Inflammatory macrophage (primary cell): ENCODE data around the gene PLXNB2.
A peak's percentile ranks its signal among the peaks of the same experiment; 100 is the strongest.
"Not testable (repeated sequence)": the region's sequence is repeated elsewhere in the genome, so short reads cannot be mapped to it uniquely, and the experiment has no call there.

Experiments used
- DNase-seq, 2 donors: peaks; one replicate each; pipeline ENCODE4 v3.0.0-alpha.2; 2020 to 2022

PLXNB2 gene

GRCh38 chr22:50325444-50326224 lies 18.2 kb upstream of the PLXNB2 start:
- no peak for DNase-seq

GRCh38 chr22:50323900-50324299 lies 16.5 kb upstream of the PLXNB2 start:
- DNase-seq, result no peak

- not testable (repeated sequence) for DNase-seq
Measured at GRCh38 chr22:50322382-50323104, 15.1 kb upstream of the PLXNB2 start.

- no peak for DNase-seq
Measured at GRCh38 chr22:50320671-50321325, 13.4 kb upstream of the PLXNB2 start.

- no peak for DNase-seq
Measured at GRCh38 chr22:50320116-50320515, 12.7 kb upstream of the PLXNB2 start.

- no peak for DNase-seq
Measured at GRCh38 chr22:50319503-50319951, 12.1 kb upstream of the PLXNB2 start.

- DNase-seq, result no peak
Measured at GRCh38 chr22:50318698-50319411, 11.4 kb upstream of the PLXNB2 start.

- no peak for DNase-seq
Measured at GRCh38 chr22:50318356-50318697, 10.9 kb upstream of the PLXNB2 start.

GRCh38 chr22:50317674-50318073 lies 10.2 kb upstream of the PLXNB2 start:
- no peak for DNase-seq

GRCh38 chr22:50317178-50317577 lies 9.7 kb upstream of the PLXNB2 start:
- DNase-seq, result no peak

GRCh38 chr22:50316114-50317065 lies 8.9 kb upstream of the PLXNB2 start:
- no peak for DNase-seq

- DNase-seq, result no peak
Measured at GRCh38 chr22:50315289-50316113, 8.1 kb upstream of the PLXNB2 start.

GRCh38 chr22:50314455-50315288 lies 7.2 kb upstream of the PLXNB2 start:
- DNase-seq, result peak; percentile 61 to 69

- DNase-seq, result no peak
Measured at GRCh38 chr22:50314081-50314454, 6.6 kb upstream of the PLXNB2 start.

GRCh38 chr22:50313600-50313999 lies 6.2 kb upstream of the PLXNB2 start:
- no peak for DNase-seq

- DNase-seq, result no peak
Measured at GRCh38 chr22:50313021-50313420, 5.6 kb upstream of the PLXNB2 start.

- no peak for DNase-seq
Measured at GRCh38 chr22:50312371-50312770, 4.9 kb upstream of the PLXNB2 start.

- DNase-seq, result no peak
Measured at GRCh38 chr22:50311606-50312351, 4.3 kb upstream of the PLXNB2 start.

GRCh38 chr22:50310949-50311444 lies 3.6 kb upstream of the PLXNB2 start:
- DNase-seq, result no peak
